Stimulated activated CD4-positive, alpha-beta T cell treated with anti-CD3 and anti-CD28 coated beads, Interleukin-2, amount 100 ng/mL, for 4 hours (primary cell): ENCODE measurements around the gene RAB35.

ENCODE experiments used
- DNase-seq: peaks from one replicate; pipeline ENCODE4 v3.0.0-alpha.2; 2020; ENCODE audit warnings: low read depth

Gene RAB35

GRCh38 chr12:120132863-120133385 lies 16.4 kb upstream of the RAB35 start:
- DNase-seq: no peak

DNA sequence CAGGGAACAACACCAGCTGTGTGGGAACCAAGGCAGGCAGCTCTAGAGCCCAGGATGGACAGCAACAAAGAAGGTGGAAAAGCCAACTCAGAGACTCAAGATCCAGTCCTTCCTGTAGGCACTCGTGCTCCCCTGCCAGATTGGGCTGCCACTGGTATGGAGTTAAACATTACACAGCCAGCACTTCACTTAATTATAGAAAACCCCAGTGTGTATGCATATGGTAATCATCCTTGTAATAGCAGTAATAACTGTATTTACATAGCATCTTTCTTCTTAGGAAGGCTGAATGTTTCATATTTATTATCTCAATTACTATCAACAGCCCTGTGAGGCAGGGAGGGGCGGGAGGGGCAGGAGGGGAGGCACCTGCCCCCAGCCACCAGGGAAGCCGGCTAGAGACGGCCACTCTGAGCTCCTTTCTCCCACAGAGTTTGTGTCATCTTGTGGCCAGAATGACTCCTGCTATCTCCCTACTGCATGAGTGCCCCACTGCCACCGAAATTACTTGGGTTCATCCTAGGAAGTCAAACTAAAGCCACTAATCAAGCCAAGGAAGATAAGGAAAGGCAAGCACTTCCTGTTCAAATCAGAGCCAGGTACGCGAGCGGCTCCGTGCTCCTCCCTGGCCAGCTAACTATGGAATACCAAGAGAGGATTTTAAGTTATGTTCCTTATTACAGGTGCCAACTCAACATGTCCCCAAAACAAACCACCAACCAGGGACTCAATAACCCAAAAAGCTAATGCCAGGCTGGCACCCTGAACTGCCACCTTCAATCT lies 15.7 kb upstream of the RAB35 start:
- DNase-seq: no peak

DNA sequence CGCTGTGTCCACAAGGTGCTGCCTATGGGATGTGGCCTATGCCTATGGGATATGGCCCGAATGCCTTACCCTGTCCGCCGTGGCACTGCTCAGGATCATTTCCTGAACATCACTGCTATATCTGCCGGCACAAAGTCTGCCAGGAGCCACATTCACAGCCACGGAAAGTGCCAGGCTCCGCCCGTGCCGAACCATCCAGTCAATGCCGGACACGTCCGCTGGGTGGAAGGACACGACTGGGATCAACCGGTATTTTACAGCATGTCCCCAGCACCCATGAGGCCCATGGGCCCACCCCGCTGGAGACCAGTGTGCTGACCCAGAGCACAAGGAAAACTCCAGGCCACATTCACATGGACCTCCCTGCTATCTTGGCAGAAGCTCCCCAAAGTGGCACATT lies 14.6 kb upstream of the RAB35 start:
- DNase-seq: no peak

- no peak for DNase-seq
Observed at GRCh38 chr12:120130011-120130410, 13.5 kb upstream of the RAB35 start.

DNA sequence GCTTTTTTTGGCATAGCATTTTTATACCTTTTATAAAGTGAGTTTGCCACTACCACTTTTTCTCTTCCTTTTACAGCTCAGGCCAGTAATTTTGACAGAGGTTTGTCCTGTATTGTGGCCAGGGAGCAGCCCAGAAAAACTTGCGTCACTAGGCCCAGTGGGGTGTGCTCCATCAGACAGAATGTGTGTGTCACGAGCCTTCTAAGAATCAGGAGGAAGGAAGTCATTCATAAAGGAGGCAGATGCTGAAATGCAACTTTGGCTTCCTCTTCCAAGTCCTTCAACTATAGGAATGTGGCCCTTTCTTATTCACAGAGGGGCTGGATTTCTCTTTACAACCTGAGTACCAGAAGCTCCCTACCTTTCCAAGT lies 10.1 kb upstream of the RAB35 start:
- DNase-seq: no peak

- DNase-seq: no peak
Observed at GRCh38 chr12:120125792-120126634, 9.5 kb upstream of the RAB35 start.

GRCh38 chr12:120125029-120125428 lies 8.5 kb upstream of the RAB35 start:
- DNase-seq: no peak

DNA sequence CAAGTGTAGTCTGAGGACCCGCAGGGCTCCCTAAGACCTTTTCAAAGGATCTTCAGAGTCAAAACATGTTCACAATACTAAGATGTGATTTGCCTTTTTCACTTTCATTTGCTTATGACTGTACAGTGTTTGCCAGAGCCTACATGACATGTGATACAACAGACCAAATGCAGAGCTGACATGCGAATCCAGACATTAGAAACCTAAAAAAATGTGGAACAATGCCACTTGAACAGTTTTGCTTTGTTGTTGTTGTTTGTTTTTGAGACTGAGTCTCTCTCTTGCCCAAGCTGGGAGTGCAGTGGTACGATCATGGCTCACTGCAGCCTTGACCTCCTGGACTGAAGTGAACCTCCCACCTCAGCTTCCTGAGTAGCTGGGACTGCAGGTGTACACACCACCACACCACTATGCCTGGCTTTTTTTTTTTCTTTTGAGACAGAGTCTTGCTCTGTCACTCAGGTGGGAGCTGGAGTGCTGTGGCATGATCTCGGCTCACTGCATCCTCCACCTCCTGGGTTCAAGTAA lies 5.3 kb upstream of the RAB35 start:
- DNase-seq: no peak

GRCh38 chr12:120121343-120121742 lies 4.8 kb upstream of the RAB35 start:
- no peak for DNase-seq

- DNase-seq: peak; percentile 17
Observed at GRCh38 chr12:120119271-120119973, 2.9 kb upstream of the RAB35 start.

DNA sequence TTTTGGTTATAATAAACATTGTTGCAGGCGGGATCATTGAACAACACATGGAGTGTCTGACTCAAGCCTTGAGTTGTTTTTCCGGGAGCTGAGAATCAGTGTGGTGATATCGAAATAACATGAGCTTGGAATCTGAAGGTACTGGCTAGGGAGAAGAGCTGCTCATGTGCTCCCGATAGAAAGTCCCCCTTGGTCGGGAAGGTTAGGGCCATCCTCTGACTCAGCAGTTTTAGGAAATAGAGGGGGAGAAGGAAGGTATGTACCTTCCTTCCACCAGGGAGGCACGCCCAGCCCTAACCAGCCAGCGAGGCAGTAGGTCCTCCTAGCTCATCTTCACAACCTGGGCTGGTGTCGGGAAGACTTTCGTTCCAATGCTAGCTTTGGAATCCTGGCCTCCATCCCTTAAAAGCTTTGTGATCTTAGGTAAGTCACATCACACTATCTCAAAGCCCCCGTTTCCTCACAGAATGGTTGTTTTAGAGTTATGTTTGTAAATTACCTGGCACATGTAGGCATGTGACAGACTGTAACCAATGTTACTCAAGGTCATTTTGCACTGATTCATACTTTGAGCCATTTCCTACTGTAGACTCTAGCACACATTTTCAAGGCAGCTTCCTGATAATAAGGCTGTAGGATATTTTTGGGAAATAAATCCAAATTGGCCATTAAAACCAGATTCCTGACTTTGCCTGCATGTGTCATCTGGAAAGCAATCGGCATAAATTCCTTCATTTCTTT lies 1.9 kb upstream of the RAB35 start:
- DNase-seq: no peak

- no peak for DNase-seq
Observed at GRCh38 chr12:120117961-120118320, 1.4 kb upstream of the RAB35 start.

GRCh38 chr12:120116792-120117651 lies 469 bp upstream of the RAB35 start:
- peak; percentile 95 for DNase-seq

- no peak for DNase-seq
Observed at GRCh38 chr12:120115692-120116440, 687 bp downstream of the RAB35 start.

DNA sequence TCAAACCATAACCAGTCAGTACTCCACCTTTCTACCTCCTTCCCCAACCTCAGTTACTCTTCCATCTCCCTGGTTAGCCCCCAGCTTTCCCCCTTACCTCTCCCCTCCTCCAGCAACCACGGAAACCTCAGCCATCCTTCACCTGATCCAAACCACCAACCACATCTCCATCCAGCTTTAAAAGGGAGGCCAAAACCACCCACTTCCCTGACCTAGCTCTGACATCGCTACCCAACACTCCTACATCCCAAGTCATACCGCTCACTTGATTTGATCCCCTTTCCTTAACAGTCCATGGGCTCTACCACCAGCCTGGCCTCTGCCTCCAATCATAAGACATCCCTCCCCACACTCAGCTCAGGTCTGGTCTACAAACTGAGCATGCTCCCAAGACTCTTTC lies 1.5 kb downstream of the RAB35 start:
- DNase-seq: no peak

DNA sequence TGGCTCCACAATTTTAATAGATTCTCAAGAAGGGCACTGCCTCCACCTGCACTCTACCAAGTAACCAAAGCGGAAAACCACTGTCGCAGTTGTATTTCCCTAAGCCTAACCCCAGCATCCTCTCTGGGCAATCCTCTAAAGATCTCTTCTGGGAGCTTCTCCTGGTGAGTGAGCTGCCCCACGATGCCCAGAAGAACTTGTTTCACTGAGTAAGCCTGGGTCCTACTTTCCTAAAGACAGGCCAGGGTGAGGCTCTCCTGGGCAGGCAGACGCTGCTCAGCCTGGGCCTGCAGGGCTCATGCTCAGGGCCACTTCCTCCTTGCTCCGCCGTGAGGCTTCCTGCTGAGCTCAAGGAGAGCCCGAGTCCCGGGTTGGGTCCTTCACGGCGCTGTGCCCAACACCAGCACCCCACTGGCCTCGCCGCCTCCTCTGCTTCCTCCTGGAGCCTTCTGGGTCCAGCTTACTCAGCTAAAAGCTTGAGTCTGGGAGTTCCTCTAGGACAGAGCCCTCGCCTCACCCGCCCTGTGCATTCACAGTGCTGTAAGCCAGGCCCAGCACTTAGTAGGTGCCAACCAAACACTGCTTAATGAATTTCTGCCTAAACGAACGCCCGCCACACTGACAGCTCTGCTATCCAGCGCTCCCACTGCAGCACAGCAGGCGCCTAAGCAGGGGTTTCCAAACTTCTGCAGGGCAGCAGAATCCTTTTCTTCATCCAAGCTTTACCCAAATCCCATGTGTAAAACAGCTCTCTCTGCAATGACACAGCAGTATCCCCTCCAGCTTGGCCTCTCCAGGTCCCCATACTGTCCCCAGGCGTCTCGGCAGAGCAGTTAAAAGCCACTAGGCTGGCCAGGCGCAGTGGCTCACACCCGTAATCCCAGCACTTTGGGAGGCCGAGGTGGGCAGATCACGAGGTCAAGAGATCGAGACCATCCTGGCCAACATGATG lies 5.7 kb downstream of the RAB35 start:
- peak; percentile 14 for DNase-seq

DNA sequence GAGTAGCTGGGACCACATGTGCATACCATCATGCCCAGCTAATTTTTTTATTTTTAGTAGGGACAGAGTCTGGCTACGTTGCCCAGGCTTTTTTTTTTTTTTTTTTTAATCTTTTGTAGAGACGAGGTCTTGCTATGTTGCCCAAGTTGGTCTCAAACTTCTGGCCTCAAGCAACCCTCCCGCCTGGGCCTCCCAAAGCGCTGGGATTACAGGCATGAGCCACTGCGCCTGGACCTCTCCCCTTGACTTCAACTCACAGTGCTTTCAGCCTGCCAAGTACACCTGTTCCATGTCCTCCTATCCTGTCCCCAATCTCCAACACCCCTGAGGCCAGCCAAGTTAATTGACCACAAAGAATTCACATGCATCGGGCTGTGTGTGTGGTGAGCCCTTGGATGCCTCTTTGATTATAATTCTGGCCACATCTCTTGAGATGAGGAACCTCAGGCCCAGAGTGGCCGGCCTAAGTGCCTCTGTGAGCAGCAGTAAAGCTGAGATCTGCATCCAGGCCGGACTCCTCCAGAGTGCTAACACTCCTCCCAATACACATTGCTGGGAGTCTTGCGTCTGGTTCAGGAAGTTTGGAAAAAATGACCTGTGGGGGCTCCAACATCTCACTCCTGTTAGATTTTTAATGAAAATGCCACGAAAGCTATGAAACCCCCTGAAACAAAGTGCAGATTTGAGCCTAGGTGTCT lies 6.8 kb downstream of the RAB35 start:
- no peak for DNase-seq

GRCh38 chr12:120106151-120106550 lies 10.4 kb downstream of the RAB35 start:
- DNase-seq: no peak
